ENCODE measurements around the gene RGS11. TPM values are rescaled to one million over a fixed set of nuclear protein-coding genes. Genes with fewer than 3 reads are reported as not detected.

RGS11 gene
- total RNA-seq, 3 donors from 2014 or later = 3.1 to 7.5 (median 5.9) TPM

- no peak within 1 kb of the TSS for H3K27ac ChIP-seq
- intact Hi-C loops (cut with DNase I; ENCODE audit: low total_unique reads) = no loop called here
- H3K4me1 ChIP-seq = peaks cover 6 to 7% of the 10 kb centered on the region in 2 donors
- H3K36me3 ChIP-seq = no peaks in the 10 kb centered on the region
- H3K9me3 ChIP-seq = no peaks in the 10 kb centered on the region
- peaks cover 7 to 36% of the 10 kb centered on the region in 2 donors for H3K27me3 ChIP-seq
- TF ChIP-seq POLR2AphosphoS5 (IDR thresholded peaks at IDR 0.05) (no peak), POLR2A (IDR thresholded peaks at IDR 0.05) (no peak), CTCF (IDR thresholded peaks at IDR 0.05) (no peak)
- H3K4me3 ChIP-seq = peak within 1 kb of the TSS; percentile 19 to 62 (median 28)
- no peak for DNase-seq (ENCODE audit: low spot score in 2 of 2)
Measured at GRCh38 chr16:280552-280951, 4.8 kb upstream of the RGS11 start, which contains the start of gene ARHGDIG. ARHGDIG (plus strand) TSS chr16:280591; CDS start chr16:280681, 90 bp downstream.

GRCh38 chr16:280005-280460 lies 4.3 kb upstream of the RGS11 start:
- peak overlapping the region in 2 of 3 donors; percentile 28 to 62 for H3K4me3 ChIP-seq
- intact Hi-C loops (cut with DNase I; ENCODE audit: low total_unique reads) = no loop called here
- H3K27me3 ChIP-seq = peaks cover 7 to 36% of the 10 kb centered on the region in 2 donors
- no peaks in the 10 kb centered on the region for H3K9me3 ChIP-seq
- TF ChIP-seq POLR2A (IDR thresholded peaks at IDR 0.05) = no peak
- H3K36me3 ChIP-seq = no peaks in the 10 kb centered on the region
- H3K27ac ChIP-seq = no peak overlapping the region
- DNase-seq (ENCODE audit: low spot score in 2 of 2) = no peak
- peaks cover 6 to 9% of the 10 kb centered on the region in 2 donors for H3K4me1 ChIP-seq

- H3K4me3 ChIP-seq = no peak overlapping the region
- DNase-seq (ENCODE audit: low spot score in 2 of 2) = no peak
- intact Hi-C loops (cut with DNase I; ENCODE audit: low total_unique reads) = no loop called here
- no peak overlapping the region for H3K27ac ChIP-seq
- H3K36me3 ChIP-seq = no peaks in the 10 kb centered on the region
- no peaks in the 10 kb centered on the region for H3K9me3 ChIP-seq
- TF ChIP-seq CTCF (IDR thresholded peaks at IDR 0.05) = no peak
- no peak for TF ChIP-seq POLR2AphosphoS5 (IDR thresholded peaks at IDR 0.05)
- TF ChIP-seq POLR2A (IDR thresholded peaks at IDR 0.05) = no peak
- peaks cover 6 to 13% of the 10 kb centered on the region in 2 donors for H3K4me1 ChIP-seq
- peaks cover 7 to 41% of the 10 kb centered on the region in 2 donors for H3K27me3 ChIP-seq
Measured at GRCh38 chr16:279531-279930, 3.8 kb upstream of the RGS11 start.

DNA sequence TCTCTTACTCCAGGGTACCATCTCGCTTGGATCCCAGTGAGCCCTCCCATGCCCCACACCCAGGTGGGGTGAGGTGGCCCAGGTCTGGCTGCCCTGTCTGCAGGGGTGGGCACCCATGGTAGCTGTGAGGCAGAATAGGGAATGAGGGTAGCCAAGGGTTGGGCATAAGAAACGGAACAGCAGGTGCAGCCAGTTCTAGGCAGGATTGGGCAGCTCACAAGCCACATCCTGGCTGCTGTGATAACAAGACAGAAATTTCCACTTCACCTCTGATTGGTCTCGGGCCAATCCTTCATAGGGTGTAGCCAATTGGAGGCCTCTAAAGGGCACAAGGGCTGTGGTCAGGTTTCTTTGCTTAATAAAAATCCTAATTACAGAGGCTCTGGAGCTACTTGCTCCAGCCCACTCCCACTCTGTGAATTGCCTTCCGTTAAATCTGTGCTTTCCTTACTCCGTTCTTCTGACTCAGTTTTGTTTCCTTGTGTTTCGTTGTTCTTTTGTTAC lies 3.2 kb upstream of the RGS11 start:
- intact Hi-C loops (cut with DNase I; ENCODE audit: low total_unique reads) = no loop called here
- no peaks in the 10 kb centered on the region for H3K36me3 ChIP-seq
- H3K4me1 ChIP-seq = peaks cover 6 to 13% of the 10 kb centered on the region in 2 donors
- peaks cover 7 to 43% of the 10 kb centered on the region in 2 donors for H3K27me3 ChIP-seq
- no peak for DNase-seq (ENCODE audit: low spot score in 2 of 2)
- H3K9me3 ChIP-seq = no peaks in the 10 kb centered on the region
- TF ChIP-seq POLR2A (IDR thresholded peaks at IDR 0.05) (no peak), POLR2AphosphoS5 (IDR thresholded peaks at IDR 0.05) (no peak), CTCF (IDR thresholded peaks at IDR 0.05) (no peak)
- no peak overlapping the region for H3K27ac ChIP-seq
- no peak overlapping the region for H3K4me3 ChIP-seq

GRCh38 chr16:276426-277077 lies 808 bp upstream of the RGS11 start:
- Histone ChIP-seq H3K4me1 (peaks cover 6 to 13% of the 10 kb centered on the region in 2 donors), H3K36me3 (no peaks in the 10 kb centered on the region), H3K9me3 (no peaks in the 10 kb centered on the region), H3K27ac (no peak overlapping the region), H3K4me3 (no peak overlapping the region), H3K27me3 (peaks cover 7 to 24% of the 10 kb centered on the region in 2 donors)
- no peak for DNase-seq (ENCODE audit: low spot score in 2 of 2)
- intact Hi-C loops (cut with DNase I; ENCODE audit: low total_unique reads) = no loop called here
- TF ChIP-seq CTCF (IDR thresholded peaks at IDR 0.05) (no peak), POLR2A (IDR thresholded peaks at IDR 0.05) (no peak)

Measured in breast epithelium (tissue), 4 donors.